SIG-M5 (cell line): ENCODE data around the gene P2RY12.
A peak's percentile ranks its signal among the peaks of the same experiment; 100 is the strongest.
"Not testable (repeated sequence)": the region's sequence is repeated elsewhere in the genome, so short reads cannot be mapped to it uniquely, and the experiment has no call there.

Source experiments
- DNase-seq: peaks from one replicate; lab custom pipeline; 2025; lab: John Stamatoyannopoulos, UW

The P2RY12 gene

DNA sequence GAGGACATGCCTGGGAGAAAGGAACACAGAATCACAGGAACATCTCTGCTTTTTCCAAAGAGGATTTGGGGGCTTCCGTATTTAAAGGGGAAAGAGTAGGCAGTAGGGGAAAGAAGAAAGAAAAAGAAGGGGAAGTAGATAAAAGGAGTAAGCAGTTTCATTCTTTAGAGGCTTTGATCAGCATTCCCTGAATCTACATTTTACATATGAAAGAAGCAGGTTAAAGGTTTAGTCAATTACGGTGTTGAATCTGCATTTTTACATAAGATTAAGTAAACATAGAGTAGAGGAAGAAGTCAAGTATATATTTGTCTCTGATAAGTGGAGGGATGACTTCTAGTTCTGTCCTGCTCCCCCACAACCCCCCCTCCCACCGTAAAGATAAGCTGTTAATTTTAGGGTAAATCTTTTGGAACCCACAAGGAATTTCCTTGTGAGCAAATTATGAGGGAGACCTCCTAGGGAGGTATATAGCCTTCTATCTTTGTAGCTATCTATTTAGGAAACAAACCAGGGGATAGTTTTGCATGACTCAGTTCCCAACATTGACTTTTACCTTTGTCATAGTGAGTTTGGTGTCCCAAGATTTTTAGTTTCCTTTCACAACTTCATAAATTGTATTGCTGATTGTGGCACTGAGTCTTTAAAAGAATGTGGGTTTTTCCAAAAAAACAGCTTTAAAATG is 8.7 kb upstream of the P2RY12 start:
- DNase-seq, result no peak

GRCh38 chr3:151392191-151392590 is 7.6 kb upstream of the P2RY12 start:
- DNase-seq, result not testable (repeated sequence)

GRCh38 chr3:151391720-151392119 is 7.2 kb upstream of the P2RY12 start:
- no peak for DNase-seq

DNA sequence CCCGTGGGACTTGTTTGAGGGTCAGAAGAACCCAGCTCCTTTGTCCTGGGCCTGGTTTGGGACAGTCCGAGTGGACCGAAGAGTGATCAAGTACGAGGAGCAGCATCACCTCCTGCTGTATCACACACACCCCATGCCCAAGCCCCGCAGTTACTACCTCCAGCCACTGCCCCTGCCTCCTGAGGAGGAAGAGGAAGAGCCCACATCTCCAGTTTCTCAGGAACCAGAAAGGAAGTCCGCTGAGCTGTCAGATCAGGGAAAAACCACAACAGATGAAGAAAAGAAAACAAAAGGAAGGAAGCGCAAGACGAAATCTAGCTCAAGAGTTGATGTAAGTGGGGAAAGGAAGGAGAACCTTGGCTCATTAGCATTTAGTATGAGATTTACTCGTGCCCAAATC is 3.3 kb upstream of the P2RY12 start:
- DNase-seq, result no peak

DNA sequence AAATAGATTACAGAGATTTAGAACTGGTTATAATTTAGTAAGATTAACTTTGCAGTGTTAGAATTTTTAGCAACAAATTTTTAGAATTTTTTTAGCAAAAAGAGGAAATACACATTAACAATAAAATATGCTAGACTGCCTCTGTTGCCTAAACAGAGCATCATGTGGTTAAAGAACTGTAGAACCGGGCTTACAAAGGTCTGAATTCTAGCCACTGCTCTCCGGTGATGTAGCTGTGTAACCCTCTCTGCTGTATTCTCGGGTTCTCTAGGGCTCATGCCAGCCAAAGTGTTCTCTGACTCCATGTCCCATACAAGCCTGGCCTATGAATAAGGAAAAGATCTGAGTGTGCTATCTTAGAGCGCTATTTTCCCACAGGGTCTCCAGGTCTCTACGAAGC is 2.9 kb upstream of the P2RY12 start:
- no peak for DNase-seq

GRCh38 chr3:151386056-151386455 is 1.5 kb upstream of the P2RY12 start:
- DNase-seq, result no peak

DNA sequence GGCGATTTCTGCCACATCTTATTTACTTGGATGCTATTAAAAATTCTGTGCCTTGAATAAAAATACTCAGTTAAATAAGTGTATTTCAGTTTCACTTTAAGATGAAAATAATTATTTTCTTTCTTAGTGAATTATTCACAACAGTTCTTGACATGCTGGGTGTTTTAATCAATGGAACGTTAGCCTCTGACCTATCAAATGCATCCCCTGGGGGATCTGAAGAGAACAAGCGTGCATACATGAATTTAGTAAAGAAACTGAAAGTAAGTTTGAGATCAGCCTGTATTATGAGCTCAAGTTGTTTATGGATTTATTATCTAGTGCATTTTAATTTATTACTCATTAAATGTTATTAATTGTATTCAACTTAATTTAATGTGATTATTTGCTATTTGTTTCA is 597 bp downstream of the P2RY12 start:
- no peak for DNase-seq

DNA sequence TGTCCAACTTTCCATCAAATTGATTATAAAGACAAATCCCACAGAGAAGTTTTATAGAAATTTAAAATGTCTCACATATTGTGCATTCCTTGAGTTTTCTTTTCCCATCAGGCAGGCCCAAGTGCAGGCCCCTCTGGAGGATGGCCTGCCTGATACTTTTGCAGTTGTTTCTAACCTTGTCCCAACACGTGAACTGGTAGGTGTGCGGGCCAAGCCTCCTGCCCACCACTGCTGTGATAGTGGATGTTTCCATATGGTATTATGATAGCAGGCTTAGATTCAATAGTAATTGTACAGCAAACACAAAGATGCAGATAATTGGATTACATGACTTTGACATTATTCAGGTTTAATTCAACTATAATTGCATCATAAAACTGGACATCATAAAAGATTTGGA is 1.4 kb downstream of the P2RY12 start:
- no peak for DNase-seq

DNA sequence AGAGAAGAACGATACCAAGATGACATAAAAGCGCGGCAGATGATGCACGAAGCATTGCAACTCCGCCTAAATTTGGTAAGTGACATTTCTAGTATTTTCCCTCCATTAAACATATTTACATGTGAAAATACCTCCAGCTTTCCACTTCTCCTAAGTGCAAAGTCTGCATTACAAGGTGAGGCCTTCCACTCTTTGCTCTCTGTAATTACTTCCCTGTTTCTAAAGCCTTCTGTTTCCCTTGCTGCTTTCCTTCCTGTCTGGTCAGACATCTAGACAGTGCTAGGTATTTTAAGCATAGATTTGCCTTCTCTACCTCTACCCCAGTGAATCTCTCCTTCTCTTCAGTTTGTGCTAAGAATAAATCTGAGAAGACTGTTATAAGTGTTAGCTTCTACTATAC is 1.9 kb downstream of the P2RY12 start:
- DNase-seq, result no peak

DNA sequence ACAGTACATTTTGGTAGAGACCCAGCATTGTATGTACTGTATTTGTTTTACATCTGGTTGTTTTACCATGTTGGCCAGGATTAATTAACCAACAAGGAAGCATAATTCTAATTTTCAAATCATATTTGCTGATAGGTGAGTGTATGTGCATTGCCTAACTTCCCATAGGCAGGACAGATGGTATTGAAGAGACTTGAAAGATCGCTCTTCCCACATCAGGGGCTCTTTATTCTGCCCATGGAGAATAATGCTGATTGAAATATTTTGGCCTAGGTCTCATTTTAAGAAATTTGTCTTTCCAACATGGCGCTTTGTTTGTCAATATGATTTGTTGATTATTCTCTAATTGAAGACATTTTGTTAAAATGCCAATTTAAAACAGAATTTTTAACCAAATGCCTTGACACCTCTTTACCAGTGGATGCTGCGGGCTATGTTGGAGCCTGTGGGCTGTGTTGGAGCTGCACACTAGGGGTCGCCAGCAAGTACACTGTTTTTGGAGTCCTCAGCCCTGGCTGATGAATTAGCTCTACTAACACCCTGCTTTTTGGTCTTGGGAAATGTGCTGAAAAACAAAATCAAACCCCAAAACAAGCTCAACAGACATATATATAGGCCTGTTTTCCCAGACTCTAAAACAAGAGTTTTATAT is 5.3 kb downstream of the P2RY12 start:
- DNase-seq, result no peak

GRCh38 chr3:151377768-151378385 is 6.7 kb downstream of the P2RY12 start:
- no peak for DNase-seq

GRCh38 chr3:151372063-151372820 is 12.3 kb downstream of the P2RY12 start:
- DNase-seq, result no peak

DNA sequence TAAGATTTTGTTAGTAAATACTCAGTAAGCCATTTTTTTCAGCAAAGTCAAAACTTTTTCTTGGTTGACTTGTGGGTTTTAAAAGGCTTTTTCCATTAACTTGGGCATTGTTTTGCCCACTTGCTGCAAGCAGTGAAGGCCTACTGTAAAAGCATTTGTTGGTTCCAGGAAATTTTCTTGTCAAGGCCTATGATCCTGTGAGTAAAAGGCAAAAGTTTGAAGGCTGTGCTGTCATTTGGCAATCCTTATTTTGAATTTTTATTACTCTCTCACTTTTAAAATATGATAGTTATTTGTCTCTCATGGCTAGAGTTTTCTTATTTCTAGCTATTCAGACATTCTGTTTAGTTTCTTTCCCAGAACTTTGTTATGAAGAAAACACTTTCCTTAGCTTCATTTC is 13.0 kb downstream of the P2RY12 start:
- no peak for DNase-seq

DNA sequence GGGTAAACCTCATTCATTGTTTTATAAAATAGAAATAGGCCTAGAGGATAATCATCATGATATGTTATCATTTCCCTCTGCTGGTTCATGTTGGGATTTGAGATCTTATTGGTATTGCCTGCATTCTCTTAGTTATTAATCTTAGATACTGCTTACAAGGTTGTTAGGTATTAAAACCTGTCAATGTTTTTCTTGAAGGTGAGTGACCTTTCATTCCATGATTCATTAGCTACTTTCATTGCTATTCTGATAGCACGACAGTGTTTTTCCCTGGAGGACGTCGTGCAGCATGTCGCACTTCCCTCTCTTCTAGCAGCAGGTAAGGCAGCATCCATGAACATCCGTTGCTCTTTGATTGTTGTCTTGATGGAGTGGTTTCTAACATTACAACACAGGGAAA is 17.1 kb downstream of the P2RY12 start:
- DNase-seq, result no peak

DNA sequence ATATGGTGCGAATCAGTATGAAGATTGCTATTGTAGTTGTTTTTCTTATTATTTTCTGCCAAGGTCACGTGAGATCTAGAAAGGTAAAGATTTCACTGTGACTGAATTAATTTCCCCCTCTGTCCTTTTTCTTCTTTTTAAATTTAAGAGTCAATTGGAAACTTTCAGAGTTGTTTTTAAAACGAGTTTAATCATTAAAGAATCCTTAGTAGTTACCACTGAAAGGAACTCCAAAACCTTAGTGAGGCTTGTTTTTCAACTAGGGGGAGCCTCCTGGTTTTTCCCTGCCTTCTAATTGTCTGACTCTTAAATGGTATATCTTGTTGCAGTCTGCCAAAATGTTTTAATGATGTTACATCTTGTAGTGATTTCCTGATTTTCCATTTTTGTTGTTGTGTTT is 17.6 kb downstream of the P2RY12 start:
- no peak for DNase-seq

DNA sequence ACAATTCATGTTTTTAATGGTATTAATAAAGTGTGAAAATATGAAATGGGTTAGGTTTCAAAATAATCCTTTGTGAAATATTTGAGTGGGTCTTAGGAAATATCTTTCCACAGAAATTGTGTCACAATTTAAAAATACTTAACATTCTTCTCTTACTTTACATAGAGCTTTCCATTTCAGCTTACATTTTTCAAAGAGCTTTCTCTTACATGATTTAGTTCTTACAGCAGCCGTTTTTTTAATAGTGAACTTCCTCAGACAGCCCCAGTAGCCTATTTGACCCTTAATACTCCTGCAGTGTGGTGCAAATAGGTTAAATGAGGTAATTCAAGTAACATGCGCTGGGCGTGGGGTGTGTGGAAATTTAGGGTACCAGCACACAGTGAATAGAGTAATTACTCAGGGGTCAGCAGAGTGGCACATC is 21.8 kb downstream of the P2RY12 start:
- DNase-seq, result no peak

GRCh38 chr3:151357463-151357850 is 27.1 kb downstream of the P2RY12 start:
- DNase-seq, result no peak

GRCh38 chr3:151356794-151357462 is 27.6 kb downstream of the P2RY12 start:
- DNase-seq, result no peak

GRCh38 chr3:151351648-151352047 is 32.9 kb downstream of the P2RY12 start:
- DNase-seq, result no peak

- no peak for DNase-seq
Measured at GRCh38 chr3:151351219-151351618, 33.3 kb downstream of the P2RY12 start.

DNA sequence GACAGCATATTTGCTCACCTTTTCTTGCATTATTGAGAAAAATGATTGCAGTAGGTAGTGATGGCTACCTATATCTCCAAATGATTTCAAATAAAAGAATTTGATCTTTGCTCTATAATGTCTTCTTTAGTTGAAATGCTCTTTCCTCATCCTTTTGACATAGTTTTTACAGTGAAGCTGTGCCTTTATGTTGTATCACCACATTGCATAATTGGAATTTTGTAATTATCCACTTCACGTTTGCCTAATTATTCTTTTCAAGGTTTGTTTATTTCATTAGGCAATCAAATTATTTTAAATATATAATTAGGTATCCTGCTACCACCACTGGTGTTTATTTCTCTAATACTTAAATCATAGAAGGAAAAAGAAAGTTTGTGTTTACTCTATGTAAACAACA is 33.9 kb downstream of the P2RY12 start:
- no peak for DNase-seq

DNA sequence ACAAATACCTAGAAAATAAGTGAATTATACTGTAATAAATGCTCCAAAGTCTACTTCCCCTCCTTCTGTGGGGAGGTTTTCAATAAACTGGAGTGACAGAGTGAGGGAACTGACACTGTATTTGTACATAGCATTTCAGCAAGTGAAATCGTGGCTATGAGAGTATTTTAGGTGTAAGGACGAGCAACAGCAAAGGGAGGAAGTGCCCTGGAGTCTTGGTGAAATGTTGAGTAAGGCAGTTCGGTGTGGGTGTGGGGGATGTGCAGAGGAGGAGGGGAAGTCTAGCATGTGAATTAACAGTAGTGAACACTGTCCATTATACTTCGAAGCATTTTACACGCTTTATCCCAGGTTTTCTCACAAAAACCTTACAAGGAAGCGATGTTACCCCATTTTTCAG is 37.1 kb downstream of the P2RY12 start:
- peak; percentile 96 for DNase-seq
